ENCODE measurements around the gene MTMR2. TPM values are rescaled to one million over a fixed set of nuclear protein-coding genes. Genes with fewer than 3 reads are reported as not detected.
A peak's percentile ranks its signal among the peaks of the same experiment; 100 is the strongest.

Gene MTMR2
- total and polyA plus RNA-seq, 10 of the 15 experiments (the other 5 are each of a cell fraction or from before 2014, with no cell fraction given): 7.6 to 46.6 (median 22.5) TPM

- TF ChIP-seq E2F4 (IDR thresholded peaks at IDR 0.05; ENCODE audit: low read depth, low read length): 0 out of 2 replicates have a peak, but pooled peaks have one; percentile 7
- TF ChIP-seq USF2 (IDR thresholded peaks at IDR 0.05; ENCODE audit: borderline replicate concordance, low read depth, low read length): peak; percentile 70
- TF ChIP-seq NR2C1 (IDR thresholded peaks at IDR 0.05): no peak
- TF ChIP-seq NR2F1 (conservative IDR thresholded peaks at IDR 0.05): no peak
- no peak for TF ChIP-seq CEBPZ (IDR thresholded peaks at IDR 0.05; ENCODE audit: low read depth, low read length)
- peak; percentile 32; the same call in 1 of the 2 replicates for TF ChIP-seq MLLT1 (IDR thresholded peaks at IDR 0.05)
- TF ChIP-seq EED (IDR thresholded peaks at IDR 0.05; ENCODE audit: low read depth): peak; percentile 53; the same call in 1 of the 2 replicates
- TF ChIP-seq CHD1 (IDR thresholded peaks at IDR 0.05; ENCODE audit: low read depth, low read length): no peak
- peak; percentile 57 for TF ChIP-seq TAF1 (IDR thresholded peaks at IDR 0.05; ENCODE audit: borderline replicate concordance, low read depth, low read length)
- TF ChIP-seq MYC (IDR thresholded peaks at IDR 0.05; ENCODE audit: insufficient read depth, insufficient read length, insufficient replicate concordance, low read length, severe bottlenecking): no peak
- TF ChIP-seq SPI1 (IDR thresholded peaks at IDR 0.05; ENCODE audit: borderline replicate concordance, insufficient read depth, low read depth, low read length): peak; percentile 12; the same call in 1 of the 2 replicates
- TF ChIP-seq BRCA1 (IDR thresholded peaks at IDR 0.05; ENCODE audit: low read depth, low read length): no peak
These were observed 132.8 kb downstream of the MTMR2 start (continued) for GRCh38 chr11:95790933-95791708.
